ENCODE measurements around the gene FCER1A. TPM values are rescaled to one million over a fixed set of nuclear protein-coding genes. Genes with fewer than 3 reads are reported as not detected.
"Not testable (repeated sequence)": the region's sequence is repeated elsewhere in the genome, so short reads cannot be mapped to it uniquely, and the experiment has no call there.

FCER1A gene
- total RNA-seq, 4 donors from 2014 or later = 3.6 to 3.9 TPM; not detected in 2

DNA sequence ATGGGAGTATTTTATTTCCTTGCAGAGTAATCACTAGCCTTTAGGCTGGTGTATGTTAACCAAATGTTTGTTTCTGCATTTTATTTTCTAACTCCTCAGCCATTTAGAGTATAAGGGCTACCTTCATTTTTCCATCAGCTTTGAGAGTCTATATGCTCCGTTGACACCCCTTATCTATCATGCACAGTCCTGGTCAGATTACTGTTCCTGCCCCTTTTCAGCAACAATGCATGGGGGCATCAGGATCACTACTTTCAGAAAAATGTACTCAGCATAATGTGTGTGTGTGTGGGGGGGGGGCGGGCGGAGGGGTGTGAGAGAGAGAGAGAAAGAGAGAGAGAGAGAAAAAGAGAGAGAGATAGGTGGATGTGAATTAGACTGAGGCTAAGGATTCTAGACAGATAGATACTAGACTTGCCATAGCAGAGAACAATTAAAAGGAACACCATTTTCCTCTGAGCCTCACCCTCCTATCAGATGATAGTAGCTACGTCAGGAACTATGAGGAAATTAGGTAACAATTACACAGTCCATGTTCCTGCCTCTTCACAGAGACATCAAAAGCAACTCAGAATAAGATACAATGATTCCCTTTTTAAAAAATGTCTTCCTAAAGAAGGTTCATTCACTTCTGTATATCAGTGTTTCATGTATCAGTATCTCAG lies 40.8 kb downstream of the FCER1A start:
- TF ChIP-seq POLR2A (IDR thresholded peaks at IDR 0.05) (no peak), EP300 (IDR thresholded peaks at IDR 0.05) (no peak)
- TF ChIP-seq, protein P1, sequence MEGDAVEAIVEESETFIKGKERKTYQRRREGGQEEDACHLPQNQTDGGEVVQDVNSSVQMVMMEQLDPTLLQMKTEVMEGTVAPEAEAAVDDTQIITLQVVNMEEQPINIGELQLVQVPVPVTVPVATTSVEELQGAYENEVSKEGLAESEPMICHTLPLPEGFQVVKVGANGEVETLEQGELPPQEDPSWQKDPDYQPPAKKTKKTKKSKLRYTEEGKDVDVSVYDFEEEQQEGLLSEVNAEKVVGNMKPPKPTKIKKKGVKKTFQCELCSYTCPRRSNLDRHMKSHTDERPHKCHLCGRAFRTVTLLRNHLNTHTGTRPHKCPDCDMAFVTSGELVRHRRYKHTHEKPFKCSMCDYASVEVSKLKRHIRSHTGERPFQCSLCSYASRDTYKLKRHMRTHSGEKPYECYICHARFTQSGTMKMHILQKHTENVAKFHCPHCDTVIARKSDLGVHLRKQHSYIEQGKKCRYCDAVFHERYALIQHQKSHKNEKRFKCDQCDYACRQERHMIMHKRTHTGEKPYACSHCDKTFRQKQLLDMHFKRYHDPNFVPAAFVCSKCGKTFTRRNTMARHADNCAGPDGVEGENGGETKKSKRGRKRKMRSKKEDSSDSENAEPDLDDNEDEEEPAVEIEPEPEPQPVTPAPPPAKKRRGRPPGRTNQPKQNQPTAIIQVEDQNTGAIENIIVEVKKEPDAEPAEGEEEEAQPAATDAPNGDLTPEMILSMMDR (IDR thresholded peaks at IDR 0.05) = no peak
- 71 to 73% methylated on average over 4 of the region's 4 CpGs for WGBS, 2 donors
- no peak overlapping the region for H3K4me3 ChIP-seq

DNA sequence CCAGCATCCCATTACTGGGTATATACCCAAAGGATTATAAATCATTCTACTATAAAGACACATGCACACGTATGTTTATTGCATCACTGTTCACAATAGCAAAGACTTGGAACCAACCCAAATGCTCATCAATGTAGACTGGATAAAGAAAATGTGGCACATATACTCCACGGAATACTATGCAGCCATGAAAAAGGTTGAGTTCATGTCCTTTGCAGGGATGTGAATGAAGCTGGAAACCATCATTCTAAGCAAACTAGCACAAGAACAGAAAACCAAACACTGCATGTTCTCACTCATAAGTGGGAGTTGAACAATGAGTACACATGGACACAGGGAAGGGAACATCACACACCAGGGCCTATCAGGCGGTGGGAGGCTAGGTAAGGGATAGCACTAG lies 47.2 kb downstream of the FCER1A start:
- DNase-seq (ENCODE audit: low spot score in 2 of 2); H3K27ac ChIP-seq: not testable (repeated sequence)
- 85 to 94% methylated on average over 3 of the region's 3 CpGs for WGBS, 2 donors

More for the DNA sequence above, 40.8 kb downstream of the FCER1A start:
- Histone ChIP-seq H3K4me1 (no peaks in the 10 kb centered on the region), H3K36me3 (no peaks in the 10 kb centered on the region), H3K27me3 (no peaks in the 10 kb centered on the region), H3K9me3 (no peaks in the 10 kb centered on the region), H3K27ac (no peak overlapping the region)
- no peak for DNase-seq (ENCODE audit: low spot score in 2 of 2)

DNA sequence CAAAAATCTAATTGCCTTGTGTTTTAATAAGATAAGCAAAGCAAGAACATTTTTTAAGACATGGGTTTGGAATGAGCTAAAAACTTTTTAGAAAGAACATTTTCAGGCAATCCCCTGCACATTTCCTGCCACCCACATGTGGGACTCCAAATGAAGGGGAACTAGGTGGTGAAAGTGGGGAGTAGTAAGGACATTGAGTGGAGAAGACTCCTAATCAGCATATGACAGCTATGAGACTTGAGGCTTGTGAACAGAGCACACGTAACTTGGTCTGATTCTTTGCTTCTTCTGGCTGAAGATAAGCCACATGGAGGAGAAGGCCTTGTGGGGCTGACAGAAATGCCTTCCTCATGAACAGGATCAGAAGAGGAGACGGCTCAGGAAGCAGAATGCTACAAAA lies 50.3 kb downstream of the FCER1A start:
- no peak for DNase-seq (ENCODE audit: low spot score in 2 of 2)
- Histone ChIP-seq H3K9me3 (peaks cover 0 to 8% (median 0%) of the 10 kb centered on the region in 4 donors), H3K27ac (no peak overlapping the region), H3K36me3 (no peaks in the 10 kb centered on the region), H3K4me1 (no peaks in the 10 kb centered on the region), H3K27me3 (no peaks in the 10 kb centered on the region), H3K4me3 (no peak overlapping the region)
- 68 to 96% methylated on average over 2 of the region's 2 CpGs for WGBS, 2 donors
- TF ChIP-seq, protein P1 (IDR thresholded peaks at IDR 0.05) = no peak
- TF ChIP-seq EP300 (IDR thresholded peaks at IDR 0.05) = no peak
- TF ChIP-seq POLR2A (IDR thresholded peaks at IDR 0.05) = no peak

More for the DNA sequence above, 47.2 kb downstream of the FCER1A start:
- not testable (repeated sequence) for H3K27me3 ChIP-seq, H3K36me3 ChIP-seq, H3K9me3 ChIP-seq, H3K4me3 ChIP-seq, H3K4me1 ChIP-seq

Other genes starting within 250 kb of the FCER1A start
- gene AIM2, start 225.6 kb upstream of the FCER1A start, total RNA-seq = 1 to 10 TPM in 2 of 4 donors, under 1 TPM in 1, not detected in 1; 0.59 to 4.0 (median 1.5) TPM
- gene CADM3, start 130.7 kb upstream of the FCER1A start, total RNA-seq = 10 to 100 TPM; 56.1 to 99.2 (median 85.9) TPM
- 100 to 1,000 TPM; 128 to 363 (median 212) TPM for gene ACKR1, start 97.5 kb upstream of the FCER1A start, total RNA-seq
- not detected for gene OR10J4, start 129.9 kb downstream of the FCER1A start, total RNA-seq
- gene OR10J1, start 137.4 kb downstream of the FCER1A start, total RNA-seq = not detected
- not detected for gene OR10J5, start 233.7 kb downstream of the FCER1A start, total RNA-seq